Progenitor cell of endocrine pancreas (in vitro differentiated cells): ENCODE results near the gene WIPF1. TPM values are rescaled to one million over a fixed set of nuclear protein-coding genes. Genes with fewer than 3 reads are reported as not detected.

Experiments used
- DNase-seq: peaks from one replicate; pipeline ENCODE4 v3.0.0; 2021; ENCODE audit warnings: low spot score; ENCODE audit not compliant: unreplicated experiment
- H3K27ac Mint-ChIP-seq: 2 replicates; pipeline ENCODE4 v1.8.0; 2021; ENCODE audit warnings: mild to moderate bottlenecking, moderate library complexity, mixed read lengths
- H3K27me3 Mint-ChIP-seq: 2 replicates; pipeline ENCODE4 v1.8.0; 2021; ENCODE audit warnings: mixed read lengths
- H3K36me3 Mint-ChIP-seq: 2 replicates; pipeline ENCODE4 v1.8.0; 2022; ENCODE audit warnings: mixed read lengths; ENCODE audit not compliant: insufficient read depth
- H3K4me1 Mint-ChIP-seq: 2 replicates; pipeline ENCODE4 v1.8.0; 2021; ENCODE audit warnings: low read depth, mixed read lengths
- H3K4me3 Mint-ChIP-seq: 2 replicates; pipeline ENCODE4 v1.8.0; 2021; ENCODE audit warnings: low read depth, mild to moderate bottlenecking, moderate library complexity, mixed read lengths
- H3K9me3 Mint-ChIP-seq: 2 replicates; pipeline ENCODE4 v1.8.0; 2021; ENCODE audit warnings: low read depth, mixed read lengths
- total RNA-seq: library from RNA; stranded (reverse); gene quantifications from 2 replicates; pipeline ENCODE4 v1.2.1, GENCODE V29; 2021
- TF ChIP-seq, protein P1 (sequence below): fragments of 200-600 bp; sonication (generic); IDR thresholded peaks from one replicate; pipeline ENCODE4 v1.5.0; 2021; ENCODE audit warnings: antibody characterized with exemption, mild to moderate bottlenecking; ENCODE audit not compliant: unreplicated experiment

Gene WIPF1
- total RNA-seq, 1 donor from 2014 or later: 12.9 TPM

DNA sequence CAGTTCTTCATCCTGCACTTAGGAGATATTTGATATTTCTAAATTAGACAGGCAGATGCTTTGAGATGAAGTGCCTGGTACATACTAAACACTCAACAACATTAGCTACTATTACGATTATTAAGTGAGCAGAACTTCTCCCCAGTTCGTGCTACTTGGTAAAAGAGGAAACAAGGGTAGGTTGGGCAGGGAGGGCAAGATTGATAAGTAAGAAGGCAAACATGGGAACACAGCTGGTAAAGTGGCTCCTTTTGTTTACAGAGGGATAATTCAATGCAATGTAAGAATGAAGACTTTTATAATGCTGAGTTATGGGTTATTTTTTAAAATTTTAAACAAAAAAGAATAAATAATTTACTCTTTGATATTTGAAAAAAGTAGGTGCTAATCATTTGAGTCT lies 15.9 kb upstream of the WIPF1 start:
- Mint-ChIP-seq H3K4me3 (no peak overlapping the region), H3K4me1 (peaks cover 23% of the 10 kb centered on the region), H3K27me3 (no peaks in the 10 kb centered on the region), H3K27ac (no peak overlapping the region), H3K36me3 (no peaks in the 10 kb centered on the region), H3K9me3 (no peaks in the 10 kb centered on the region)
- DNase-seq: no peak
- TF ChIP-seq, protein P1, sequence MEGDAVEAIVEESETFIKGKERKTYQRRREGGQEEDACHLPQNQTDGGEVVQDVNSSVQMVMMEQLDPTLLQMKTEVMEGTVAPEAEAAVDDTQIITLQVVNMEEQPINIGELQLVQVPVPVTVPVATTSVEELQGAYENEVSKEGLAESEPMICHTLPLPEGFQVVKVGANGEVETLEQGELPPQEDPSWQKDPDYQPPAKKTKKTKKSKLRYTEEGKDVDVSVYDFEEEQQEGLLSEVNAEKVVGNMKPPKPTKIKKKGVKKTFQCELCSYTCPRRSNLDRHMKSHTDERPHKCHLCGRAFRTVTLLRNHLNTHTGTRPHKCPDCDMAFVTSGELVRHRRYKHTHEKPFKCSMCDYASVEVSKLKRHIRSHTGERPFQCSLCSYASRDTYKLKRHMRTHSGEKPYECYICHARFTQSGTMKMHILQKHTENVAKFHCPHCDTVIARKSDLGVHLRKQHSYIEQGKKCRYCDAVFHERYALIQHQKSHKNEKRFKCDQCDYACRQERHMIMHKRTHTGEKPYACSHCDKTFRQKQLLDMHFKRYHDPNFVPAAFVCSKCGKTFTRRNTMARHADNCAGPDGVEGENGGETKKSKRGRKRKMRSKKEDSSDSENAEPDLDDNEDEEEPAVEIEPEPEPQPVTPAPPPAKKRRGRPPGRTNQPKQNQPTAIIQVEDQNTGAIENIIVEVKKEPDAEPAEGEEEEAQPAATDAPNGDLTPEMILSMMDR: no peak

DNA sequence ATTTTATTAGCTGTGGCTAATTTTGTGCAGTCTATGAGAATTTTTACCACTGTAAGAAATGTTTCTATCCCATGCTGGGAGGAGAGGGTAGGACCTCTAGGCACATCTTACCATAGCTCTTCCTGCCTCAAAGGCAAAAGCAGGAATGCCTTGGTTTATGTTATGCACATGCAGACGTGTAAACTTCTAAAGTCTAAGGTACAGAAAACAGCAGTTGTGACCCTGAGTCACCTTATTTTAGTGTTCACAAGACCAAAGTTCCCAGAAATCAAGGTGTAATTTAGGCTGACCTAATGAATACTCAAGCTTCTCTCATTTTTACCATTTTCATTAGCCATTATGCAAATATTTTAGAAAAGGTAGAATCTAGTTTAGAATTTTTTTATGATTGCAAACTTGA lies 15.4 kb upstream of the WIPF1 start:
- Mint-ChIP-seq H3K36me3 (no peaks in the 10 kb centered on the region), H3K27ac (no peak overlapping the region), H3K9me3 (no peaks in the 10 kb centered on the region), H3K27me3 (no peaks in the 10 kb centered on the region), H3K4me1 (peaks cover 23% of the 10 kb centered on the region), H3K4me3 (no peak overlapping the region)
- DNase-seq: no peak
- TF ChIP-seq, protein P1: no peak

DNA sequence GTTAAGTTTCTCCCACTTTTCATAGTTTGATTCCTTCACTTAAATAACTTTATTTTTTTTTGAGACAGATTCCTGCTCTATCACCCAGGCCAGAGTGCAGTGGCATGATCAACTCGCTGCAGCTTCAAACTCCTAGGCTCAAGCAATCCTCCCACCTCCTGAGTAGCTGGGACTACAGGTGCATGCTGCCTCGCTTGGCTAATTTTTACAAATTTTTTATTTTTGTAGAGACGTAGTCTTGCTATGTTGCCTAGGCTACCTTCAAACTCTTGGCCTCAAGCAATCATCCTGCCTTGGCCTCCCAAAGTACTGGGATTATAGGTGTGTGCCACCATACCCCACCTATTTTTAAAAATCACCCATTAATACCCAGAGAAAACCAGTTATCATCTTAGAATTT lies 14.2 kb upstream of the WIPF1 start:
- H3K36me3 Mint-ChIP-seq: no peaks in the 10 kb centered on the region
- H3K4me1 Mint-ChIP-seq: peaks cover 23% of the 10 kb centered on the region
- TF ChIP-seq, protein P1: no peak
- H3K27me3 Mint-ChIP-seq: no peaks in the 10 kb centered on the region
- H3K27ac Mint-ChIP-seq: no peak overlapping the region
- no peaks in the 10 kb centered on the region for H3K9me3 Mint-ChIP-seq
- DNase-seq: no peak
- H3K4me3 Mint-ChIP-seq: no peak overlapping the region

DNA sequence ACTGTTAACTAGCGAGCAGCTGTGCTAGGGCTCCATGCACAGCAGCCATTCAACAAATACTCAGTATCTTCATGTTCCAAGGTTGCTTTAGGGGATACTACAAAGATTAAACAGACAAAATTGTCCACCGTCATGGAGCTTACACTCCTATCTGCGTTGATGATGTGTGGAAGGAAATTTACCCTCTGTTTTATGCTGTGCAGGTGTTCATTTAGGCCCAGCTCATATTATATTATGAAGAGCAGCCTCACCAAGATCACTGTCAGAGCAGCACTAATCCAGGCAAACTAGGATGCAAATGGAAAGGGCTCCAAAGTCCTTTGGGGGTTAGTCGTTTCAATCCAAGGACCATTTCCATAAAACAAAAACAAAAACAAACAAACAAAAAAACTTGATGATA lies 13.4 kb upstream of the WIPF1 start:
- H3K9me3 Mint-ChIP-seq: no peaks in the 10 kb centered on the region
- H3K4me1 Mint-ChIP-seq: peaks cover 23% of the 10 kb centered on the region
- no peak for DNase-seq

DNA sequence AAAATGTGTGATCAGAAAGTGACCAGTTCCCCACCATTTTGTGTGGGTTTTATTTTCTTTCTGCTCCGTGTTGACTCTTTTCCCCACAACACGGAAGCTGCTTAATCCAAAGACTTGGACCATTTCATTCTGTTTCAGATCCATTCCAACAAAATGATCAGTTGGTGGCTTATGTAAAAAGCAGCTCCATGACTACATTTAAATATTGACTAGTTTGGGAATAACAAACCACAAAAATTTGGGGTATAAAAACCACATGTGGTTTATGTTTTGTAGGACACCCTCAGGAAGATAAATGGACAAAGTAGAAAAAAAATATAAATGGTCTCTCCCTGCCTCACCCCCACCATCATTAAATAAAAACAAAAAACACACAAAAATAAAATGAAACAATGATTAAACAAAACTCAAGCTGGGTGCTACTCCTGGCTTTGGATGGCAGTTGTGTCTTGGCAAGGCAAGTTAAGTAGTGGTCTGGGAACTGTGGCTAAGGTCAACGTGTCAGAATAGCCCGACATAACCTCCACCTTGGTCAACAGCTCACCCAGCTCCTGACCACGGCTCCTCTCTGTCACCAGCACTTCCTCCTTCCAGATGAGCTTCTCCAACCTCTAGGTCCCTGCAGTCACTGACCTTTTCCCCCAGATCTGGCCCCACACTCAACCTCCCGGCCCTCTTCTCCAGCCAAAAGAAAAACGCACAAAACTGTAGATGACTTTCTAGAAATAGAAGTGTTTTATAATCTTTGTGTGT lies 12.8 kb upstream of the WIPF1 start:
- Mint-ChIP-seq H3K9me3 (no peaks in the 10 kb centered on the region), H3K27me3 (no peaks in the 10 kb centered on the region), H3K27ac (no peak overlapping the region), H3K4me3 (no peak overlapping the region), H3K4me1 (peaks cover 22% of the 10 kb centered on the region), H3K36me3 (no peaks in the 10 kb centered on the region)
- no peak for DNase-seq
- TF ChIP-seq, protein P1: no peak

More for the DNA sequence above, 13.4 kb upstream of the WIPF1 start:
- Mint-ChIP-seq H3K27ac (no peak overlapping the region), H3K36me3 (no peaks in the 10 kb centered on the region), H3K27me3 (no peaks in the 10 kb centered on the region), H3K4me3 (no peak overlapping the region)
- TF ChIP-seq, protein P1: no peak
